GM19463 (cell line): ENCODE results near the gene C12orf43.
A peak's percentile ranks its signal among the peaks of the same experiment; 100 is the strongest.
"Not testable (repeated sequence)": the region's sequence is repeated elsewhere in the genome, so short reads cannot be mapped to it uniquely, and the experiment has no call there.

Source experiments
- ATAC-seq: cut with Tn5 transposase; IDR thresholded peaks from one replicate; pipeline ENCODE4 v1.9.1; 2021; ENCODE audit warnings: mild to moderate bottlenecking, moderate library complexity; ENCODE audit not compliant: unreplicated experiment

The C12orf43 gene

GRCh38 chr12:121015825-121016766 lies at the start of gene C12orf43:
TSS of gene C12orf43 (minus strand) at chr12:121016487. CDS start at chr12:121016474, 13 bp downstream.
- peak; percentile 98 for ATAC-seq

GRCh38 chr12:121065345-121065744 lies 49.1 kb upstream of the C12orf43 start:
- ATAC-seq = no peak

GRCh38 chr12:121064586-121064985 lies 48.3 kb upstream of the C12orf43 start:
- ATAC-seq = not testable (repeated sequence)

GRCh38 chr12:121064116-121064515 lies 47.8 kb upstream of the C12orf43 start:
- ATAC-seq = no peak

- ATAC-seq = no peak
Measured at GRCh38 chr12:121062391-121063045, 46.2 kb upstream of the C12orf43 start.

GRCh38 chr12:121061831-121062230 lies 45.5 kb upstream of the C12orf43 start:
- no peak for ATAC-seq

- ATAC-seq = peak; percentile 88
Measured at GRCh38 chr12:121060149-121061001, 44.1 kb upstream of the C12orf43 start.

- no peak for ATAC-seq
Measured at GRCh38 chr12:121059031-121059898, 43.0 kb upstream of the C12orf43 start.

GRCh38 chr12:121057794-121058193 lies 41.5 kb upstream of the C12orf43 start:
- no peak for ATAC-seq

GRCh38 chr12:121053706-121054105 lies 37.4 kb upstream of the C12orf43 start:
- ATAC-seq = no peak

GRCh38 chr12:121050725-121051124 lies 34.4 kb upstream of the C12orf43 start:
- ATAC-seq = no peak

GRCh38 chr12:121048442-121048841 lies 32.2 kb upstream of the C12orf43 start:
- no peak for ATAC-seq

GRCh38 chr12:121047400-121047799 lies 31.1 kb upstream of the C12orf43 start:
- ATAC-seq = not testable (repeated sequence)

GRCh38 chr12:121043067-121043466 lies 26.8 kb upstream of the C12orf43 start:
- no peak for ATAC-seq

- ATAC-seq = peak; percentile 79
Measured at GRCh38 chr12:121038861-121039668, 22.8 kb upstream of the C12orf43 start, which contains the start of gene OASL. TSS of gene OASL (minus strand) at chr12:121039246. CDS start at chr12:121038971, 275 bp downstream.

- ATAC-seq = no peak
Measured at GRCh38 chr12:121036810-121037326, 20.6 kb upstream of the C12orf43 start.

GRCh38 chr12:121034616-121035305 lies 18.5 kb upstream of the C12orf43 start:
- ATAC-seq = no peak

- ATAC-seq = no peak
Measured at GRCh38 chr12:121033625-121034349, 17.5 kb upstream of the C12orf43 start.
